MG63 (cell line): ENCODE results near the gene RAB11FIP3. TPM values are rescaled to one million over a fixed set of nuclear protein-coding genes. Genes with fewer than 3 reads are reported as not detected.

ENCODE experiments used
- DNase-seq: peaks from one replicate; pipeline ENCODE4 v3.0.0-alpha.2; 2020
- H3K27me3 ChIP-seq: fragments of 250-450 bp; sonication (Bioruptor Pico); 2 replicates; pipeline ENCODE4 v1.5.1; 2020; ENCODE audit warnings: mild to moderate bottlenecking, moderate library complexity
- H3K36me3 ChIP-seq: fragments of 250-450 bp; sonication (Bioruptor Pico); 2 replicates; pipeline ENCODE4 v1.5.1; 2020; ENCODE audit warnings: mild to moderate bottlenecking, moderate library complexity
- H3K4me3 ChIP-seq: fragments of 250-450 bp; sonication (Bioruptor Pico); 2 replicates; pipeline ENCODE4 v1.5.1; 2020; ENCODE audit warnings: mild to moderate bottlenecking, moderate library complexity
- H3K9me3 ChIP-seq: fragments of 250-450 bp; sonication (Bioruptor Pico); 2 replicates; pipeline ENCODE4 v1.5.1; 2020; ENCODE audit warnings: mild to moderate bottlenecking, moderate library complexity
- total RNA-seq: library from RNA; depleted of rRNA; stranded (reverse); fragments of >200 nt; shearing (Covaris generic); gene quantifications from 2 replicates; pipeline ENCODE4 v1.2.3, GENCODE V29; 2014; ENCODE audit warnings: low replicate concordance

Gene RAB11FIP3
- total RNA-seq, 1 experiment from 2014 or later = 42.8 TPM

DNA sequence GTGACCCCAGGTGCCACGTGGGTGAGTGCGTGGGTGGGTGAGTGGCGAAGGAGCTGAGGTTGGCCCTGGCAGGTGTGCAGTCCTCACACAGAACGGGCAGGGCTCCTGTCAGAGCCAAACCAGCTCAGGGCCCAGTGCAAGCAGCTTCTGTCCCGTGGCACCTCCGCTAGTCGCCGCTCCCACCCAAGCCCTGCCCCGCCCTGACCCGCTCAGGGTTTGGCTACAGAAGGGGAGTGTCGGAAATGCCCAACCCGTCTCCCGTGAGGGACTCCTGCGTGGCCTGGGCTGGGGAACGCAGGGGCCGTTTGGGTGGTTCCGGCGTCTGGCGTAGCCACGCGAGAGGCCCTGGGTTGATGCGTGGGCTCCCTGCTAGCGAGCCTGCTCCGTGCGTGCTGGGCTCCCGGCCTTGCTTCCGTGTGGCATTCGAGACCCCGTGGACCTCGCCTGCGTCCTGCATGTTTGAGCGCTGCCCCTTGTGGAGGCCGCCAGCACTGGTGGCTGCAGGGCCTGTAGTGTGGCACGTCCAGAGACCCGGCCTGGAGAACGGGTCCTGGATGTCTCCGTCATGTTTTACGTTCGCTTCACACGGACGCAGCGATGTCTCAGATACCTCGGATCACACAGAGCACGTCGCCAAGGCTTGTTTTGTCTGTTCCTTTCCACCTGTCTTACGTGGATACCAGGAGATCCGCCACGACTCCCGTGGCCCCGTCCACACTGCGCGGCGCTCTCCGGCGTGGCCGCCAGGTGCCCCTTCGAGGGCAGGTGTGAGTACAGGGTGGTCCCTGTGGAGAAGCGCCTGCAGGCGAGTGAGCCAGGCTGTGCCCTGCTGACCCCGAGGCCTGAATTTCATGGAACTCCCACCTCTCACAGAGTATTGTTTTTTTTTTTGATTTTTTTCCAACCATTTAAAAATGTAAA, 112.2 kb downstream of the RAB11FIP3 start:
- Histone ChIP-seq H3K36me3 (peaks cover 66% of the 10 kb centered on the region), H3K27me3 (no peaks in the 10 kb centered on the region), H3K4me3 (no peak overlapping the region), H3K9me3 (no peaks in the 10 kb centered on the region)
- DNase-seq = no peak

DNA sequence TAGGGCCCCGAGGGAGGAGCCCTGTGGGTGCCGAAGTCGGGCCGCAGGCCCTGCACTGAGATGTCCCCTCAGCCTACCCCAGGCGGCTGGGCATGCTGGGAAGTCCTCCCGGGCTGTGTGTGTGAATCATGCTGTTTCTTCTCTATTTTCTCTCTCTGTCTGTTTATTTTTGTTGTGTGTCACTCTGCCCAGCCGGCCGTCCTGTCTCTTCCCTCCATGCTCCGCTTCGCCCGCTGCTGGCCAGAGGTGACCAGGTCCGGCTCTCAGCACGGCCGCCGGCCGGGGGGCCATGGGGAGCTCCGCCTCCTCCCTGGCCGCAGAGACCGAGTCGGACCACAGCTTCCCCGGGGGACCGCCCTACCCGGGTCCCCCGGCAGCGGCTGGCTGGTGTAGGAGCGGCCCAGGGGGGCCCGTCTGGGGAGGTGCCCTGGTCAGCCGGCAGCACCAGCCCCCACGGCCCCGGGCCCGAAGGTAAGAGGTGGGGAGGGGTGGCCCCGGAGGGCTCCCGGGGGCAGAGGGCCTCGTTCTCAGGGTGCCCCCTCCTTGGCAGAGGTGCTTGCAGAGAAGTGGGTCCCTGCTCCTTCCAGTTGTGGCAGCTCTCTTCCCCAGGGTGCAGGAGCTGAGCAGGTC, 114.6 kb downstream of the RAB11FIP3 start:
- Histone ChIP-seq H3K36me3 (peaks cover 61% of the 10 kb centered on the region), H3K4me3 (no peak overlapping the region), H3K9me3 (no peaks in the 10 kb centered on the region), H3K27me3 (no peaks in the 10 kb centered on the region)
- peak; percentile 57 for DNase-seq

- Histone ChIP-seq H3K36me3 (peaks cover 53% of the 10 kb centered on the region), H3K27me3 (no peaks in the 10 kb centered on the region), H3K4me3 (no peak overlapping the region), H3K9me3 (no peaks in the 10 kb centered on the region)
- no peak for DNase-seq
Observed at GRCh38 chr16:540645-541340, 115.3 kb downstream of the RAB11FIP3 start.

GRCh38 chr16:543301-544164, 118.1 kb downstream of the RAB11FIP3 start:
- Histone ChIP-seq H3K36me3 (peaks cover 47% of the 10 kb centered on the region), H3K9me3 (no peaks in the 10 kb centered on the region), H3K27me3 (no peaks in the 10 kb centered on the region), H3K4me3 (no peak overlapping the region)
- DNase-seq = no peak

DNA sequence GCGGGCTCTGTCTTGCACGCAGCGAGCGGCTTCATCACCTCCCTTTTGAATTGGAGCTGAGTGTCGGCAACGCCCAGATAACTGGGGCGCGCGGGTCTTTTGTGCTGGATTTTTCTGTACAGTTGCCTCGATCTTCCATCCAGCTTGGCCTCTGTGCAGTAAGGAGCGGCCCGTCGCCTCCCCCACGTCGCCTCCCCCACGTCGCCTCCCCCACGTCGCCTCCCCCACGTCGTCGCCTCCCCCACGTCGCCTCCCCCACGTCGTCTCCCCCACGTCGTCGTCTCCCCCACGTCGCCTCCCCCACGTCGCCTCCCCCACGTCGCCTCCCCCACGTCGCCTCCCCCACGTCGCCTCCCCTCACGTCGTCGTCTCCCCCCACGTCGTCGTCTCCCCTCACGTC, 119.1 kb downstream of the RAB11FIP3 start:
- no peak overlapping the region for H3K4me3 ChIP-seq
- DNase-seq = no peak

GRCh38 chr16:546909-547770, 121.7 kb downstream of the RAB11FIP3 start:
- no peaks in the 10 kb centered on the region for H3K27me3 ChIP-seq
- H3K36me3 ChIP-seq = peaks cover 38% of the 10 kb centered on the region
- no peak for DNase-seq

More for the DNA sequence above, 119.1 kb downstream of the RAB11FIP3 start:
- Histone ChIP-seq H3K36me3 (peaks cover 45% of the 10 kb centered on the region), H3K27me3 (no peaks in the 10 kb centered on the region), H3K9me3 (no peaks in the 10 kb centered on the region)

DNA sequence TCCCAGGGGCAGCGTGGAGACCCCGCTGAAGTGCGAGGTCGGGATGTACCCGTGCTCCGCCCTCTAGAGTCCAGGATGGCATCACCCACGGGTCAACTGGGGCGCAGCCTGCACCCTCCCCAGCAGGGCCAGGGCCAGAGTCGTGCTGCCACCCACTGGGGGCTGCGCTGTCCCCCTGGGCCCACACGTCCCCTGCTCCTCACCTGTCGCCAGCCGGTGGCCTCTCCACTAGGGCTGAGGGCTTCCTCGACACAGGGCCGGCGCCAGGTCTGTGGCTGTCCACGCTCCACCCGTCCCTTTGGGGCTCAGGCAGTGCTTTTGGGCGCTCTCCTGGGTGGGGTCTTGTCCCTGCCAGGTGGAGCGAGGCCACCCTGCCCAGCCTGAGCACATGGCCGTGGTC, 123.1 kb downstream of the RAB11FIP3 start:
- H3K4me3 ChIP-seq = no peak overlapping the region
- H3K9me3 ChIP-seq = no peaks in the 10 kb centered on the region
- no peaks in the 10 kb centered on the region for H3K27me3 ChIP-seq
- DNase-seq = no peak
- peaks cover 39% of the 10 kb centered on the region for H3K36me3 ChIP-seq

More at GRCh38 chr16:546909-547770, 121.7 kb downstream of the RAB11FIP3 start:
- H3K9me3 ChIP-seq = no peaks in the 10 kb centered on the region
- no peak overlapping the region for H3K4me3 ChIP-seq

DNA sequence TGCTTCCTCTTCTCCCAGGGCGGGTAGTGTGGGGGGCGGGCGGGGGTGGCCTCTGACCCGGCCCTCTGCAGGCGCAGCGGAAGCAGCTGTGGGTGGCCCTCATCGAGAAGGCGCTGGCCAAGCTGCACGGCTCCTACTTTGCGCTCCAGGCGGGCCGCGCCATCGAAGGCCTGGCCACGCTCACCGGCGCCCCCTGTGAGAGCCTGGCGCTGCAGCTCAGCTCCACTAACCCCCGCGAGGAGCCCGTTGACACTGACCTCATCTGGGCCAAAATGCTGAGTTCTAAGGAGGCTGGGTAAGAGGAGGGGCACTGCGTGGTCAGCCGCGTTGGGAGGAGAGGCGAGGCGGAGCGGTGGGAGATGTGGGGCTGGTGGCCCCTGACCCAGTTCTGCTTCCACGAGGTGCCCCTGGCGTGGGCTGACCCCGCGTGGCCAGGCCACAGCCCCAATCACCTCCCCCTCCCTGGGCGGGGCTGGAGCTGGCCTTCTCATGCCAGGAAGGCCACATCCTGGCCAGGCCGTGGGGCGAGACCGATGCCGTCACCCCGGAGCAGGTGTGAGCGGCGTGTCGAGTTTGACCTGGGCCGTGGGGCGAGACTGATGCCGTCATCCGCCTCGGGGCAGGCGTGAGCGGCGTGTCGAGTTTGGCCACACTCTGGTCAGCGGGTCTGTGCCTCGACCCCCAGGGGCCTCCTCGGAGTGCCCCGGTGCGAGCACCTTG, 124.3 kb downstream of the RAB11FIP3 start:
- Histone ChIP-seq H3K4me3 (no peak overlapping the region), H3K27me3 (no peaks in the 10 kb centered on the region), H3K9me3 (no peaks in the 10 kb centered on the region), H3K36me3 (peaks cover 42% of the 10 kb centered on the region)
- DNase-seq = no peak

- Histone ChIP-seq H3K27me3 (no peaks in the 10 kb centered on the region), H3K4me3 (no peak overlapping the region), H3K9me3 (no peaks in the 10 kb centered on the region), H3K36me3 (peaks cover 42% of the 10 kb centered on the region)
- no peak for DNase-seq
Observed at GRCh38 chr16:551210-551609, 125.8 kb downstream of the RAB11FIP3 start.

DNA sequence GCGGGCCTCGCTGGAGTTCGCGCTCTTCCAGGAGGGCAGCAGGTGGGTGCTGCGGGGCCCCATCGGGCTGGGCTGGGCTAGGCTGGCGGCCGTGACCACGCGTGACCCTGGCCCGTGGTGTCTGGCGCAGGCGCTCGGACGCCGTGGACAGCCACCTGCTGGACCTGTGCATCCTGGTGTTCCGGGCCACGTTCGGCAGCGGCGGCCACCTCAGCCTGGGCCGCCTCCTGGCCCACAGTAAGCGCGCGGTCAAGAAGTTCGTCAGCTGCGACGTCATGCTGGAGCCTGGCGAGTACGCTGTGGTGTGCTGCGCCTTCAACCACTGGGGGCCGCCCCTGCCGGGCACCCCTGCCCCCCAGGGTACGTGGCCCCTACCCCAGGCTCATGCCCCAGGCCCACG, 126.7 kb downstream of the RAB11FIP3 start:
- Histone ChIP-seq H3K27me3 (no peaks in the 10 kb centered on the region), H3K9me3 (no peaks in the 10 kb centered on the region), H3K36me3 (peaks cover 39% of the 10 kb centered on the region), H3K4me3 (no peak overlapping the region)
- DNase-seq = no peak

DNA sequence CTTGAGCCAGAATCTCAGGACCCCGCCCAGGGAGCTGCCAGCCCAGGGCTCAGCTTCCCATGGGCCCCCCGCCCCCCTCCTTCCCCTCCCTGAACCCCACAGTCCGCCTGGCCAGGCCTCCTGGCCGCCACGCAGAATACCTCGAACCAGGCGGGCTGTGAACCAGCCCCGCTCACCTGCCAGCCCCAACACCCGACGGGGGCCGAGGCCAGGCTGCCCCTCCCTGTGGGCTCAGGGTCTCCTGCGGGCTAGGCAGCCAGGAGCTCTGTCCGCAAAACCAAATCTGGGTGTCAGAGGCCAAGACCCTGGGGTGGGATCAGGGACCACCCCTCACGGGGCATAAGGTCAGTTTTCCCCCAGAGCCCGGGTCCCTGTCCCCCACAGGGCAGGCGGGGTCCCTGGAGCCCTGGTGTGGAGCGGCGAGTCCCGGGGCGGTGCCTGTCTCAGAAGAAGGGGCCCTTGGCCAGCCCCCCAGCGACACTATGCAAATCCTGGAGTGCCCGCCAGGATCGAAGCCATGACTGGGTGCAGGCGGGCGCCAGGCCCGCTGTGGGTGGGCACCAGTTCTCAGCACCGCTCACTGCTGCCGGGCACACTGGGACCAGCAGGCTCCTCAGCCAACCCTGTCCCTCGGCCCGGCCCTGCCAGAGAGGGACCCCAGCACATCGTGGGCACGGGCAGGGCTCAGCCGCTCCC, 128.3 kb downstream of the RAB11FIP3 start:
- H3K9me3 ChIP-seq = no peaks in the 10 kb centered on the region
- H3K27me3 ChIP-seq = no peaks in the 10 kb centered on the region; the same call in 1 of the 2 replicates
- H3K4me3 ChIP-seq = no peak overlapping the region
- no peak for DNase-seq
- peaks cover 25% of the 10 kb centered on the region for H3K36me3 ChIP-seq

GRCh38 chr16:554297-554621, 128.8 kb downstream of the RAB11FIP3 start:
- peaks cover under 1% of the 10 kb centered on the region; the same call in 1 of the 2 replicates for H3K27me3 ChIP-seq
- no peak for DNase-seq
- H3K36me3 ChIP-seq = peaks cover 24% of the 10 kb centered on the region
- no peak overlapping the region for H3K4me3 ChIP-seq
- no peaks in the 10 kb centered on the region for H3K9me3 ChIP-seq

DNA sequence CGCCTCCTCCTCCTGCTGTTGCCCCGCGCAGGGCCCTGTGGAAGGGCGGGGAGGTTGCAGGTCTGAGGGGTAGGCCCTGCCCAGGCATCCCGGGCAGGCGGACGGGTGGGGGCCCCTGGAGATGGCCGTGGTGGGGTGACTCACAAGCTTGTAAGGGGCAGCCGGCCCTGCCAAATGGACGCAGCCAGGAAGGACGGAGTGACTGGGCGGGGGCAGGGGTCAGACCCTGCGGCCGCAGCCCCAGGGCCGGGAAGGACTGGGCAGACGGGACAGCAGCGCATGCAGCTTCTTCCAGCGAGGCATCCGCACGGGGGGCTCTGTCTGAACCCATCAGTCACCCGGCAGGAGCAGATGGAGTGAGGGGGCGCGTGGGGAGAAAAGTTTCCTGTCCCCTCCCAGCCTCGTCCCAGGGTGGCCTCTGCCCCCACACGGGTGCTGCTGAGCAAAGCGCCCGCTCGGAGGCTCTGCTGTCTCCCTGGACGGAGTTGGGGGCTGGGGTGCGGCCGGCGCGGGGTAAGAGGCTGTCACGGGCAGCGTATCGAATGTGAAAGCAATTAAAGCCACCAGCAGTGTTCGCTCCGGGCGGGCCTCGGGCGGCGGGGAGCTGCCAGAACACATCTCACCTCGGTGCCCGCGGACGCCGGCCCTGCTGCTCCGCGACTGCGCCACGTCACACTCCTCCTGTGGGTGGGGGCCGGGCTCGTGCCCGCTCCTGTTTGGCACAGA, 129.4 kb downstream of the RAB11FIP3 start:
- Histone ChIP-seq H3K9me3 (no peaks in the 10 kb centered on the region), H3K27me3 (peaks cover 6% of the 10 kb centered on the region), H3K36me3 (peaks cover 19% of the 10 kb centered on the region), H3K4me3 (no peak overlapping the region)
- DNase-seq = peak; percentile 40
